Endothelial cell of umbilical vein (primary cell): ENCODE results near the gene PARD3B. TPM values are rescaled to one million over a fixed set of nuclear protein-coding genes. Genes with fewer than 3 reads are reported as not detected.

Experiments used
- BruUV-seq: library from RNA; stranded (reverse); fragments of 400-500 nt; replicated peaks from 2 replicates; lab custom pipeline; 2021; lab: Mats Ljungman, UMichigan
- CTCF ChIA-PET: fragments of 300-600, 350-600 bp; sonication (Branson Sonifier 250); formaldehyde crosslinking; loops from one replicate; lab custom pipeline; 2021; ENCODE audit warnings: antibody characterized with exemption, inconsistent platforms; lab: Charles Lee
- POLR2A ChIA-PET: fragments of 300-600, 350-600 bp; sonication (Branson Sonifier 250); formaldehyde crosslinking; loops from one replicate; lab custom pipeline; 2021; ENCODE audit warnings: antibody characterized with exemption, inconsistent platforms; lab: Charles Lee
- DNase-seq: peaks from one replicate; pipeline ENCODE4 v3.0.0-alpha.2; 2011; ENCODE audit warnings: low read depth, low spot score
- FAIRE-seq: peaks from 2 replicates; lab custom pipeline; 2011; peaks lifted over from hg19 to GRCh38; lab: Jason Lieb, UNC
- H2AFZ ChIP-seq: 2 replicates; pipeline ENCODE4 v1.6.0; 2012; ENCODE audit warnings: low read depth, low read length, control low read depth, inconsistent platforms
- H3K27ac ChIP-seq: 2 replicates; pipeline ENCODE4 v1.5.1; 2011; ENCODE audit warnings: low read depth, mild to moderate bottlenecking, control low read depth, low read length, moderate library complexity; ENCODE audit not compliant: insufficient read depth
- H3K27me3 ChIP-seq, 2 experiments: 2 replicates each; pipeline versions ENCODE4 v1.6.0 to v1.6.1; 2011; ENCODE audit warnings: low read length in 2 of 2, mixed read lengths in 1 of 2; ENCODE audit not compliant: control insufficient read depth in 2 of 2, insufficient read depth in 2 of 2
- H3K36me3 ChIP-seq, 2 experiments: 2 replicates in 1 of 2; 3 replicates in 1 of 2; pipeline ENCODE4 v1.5.1; 2011; ENCODE audit warnings: low read length in 2 of 2, mild to moderate bottlenecking in 1 of 2, moderate library complexity in 1 of 2; ENCODE audit not compliant: control insufficient read depth in 2 of 2, insufficient read depth in 2 of 2; ENCODE audit errors: extremely low read depth in 1 of 2
- H3K4me1 ChIP-seq: 3 replicates; pipeline ENCODE4 v1.5.1; 2011; ENCODE audit warnings: mild to moderate bottlenecking, low read length; ENCODE audit not compliant: control insufficient read depth, insufficient read depth; ENCODE audit errors: extremely low read depth
- H3K4me2 ChIP-seq: 2 replicates; pipeline ENCODE4 v1.6.1; 2011; ENCODE audit warnings: low read length, control low read depth, mixed read lengths; ENCODE audit not compliant: insufficient read depth
- H3K4me3 ChIP-seq, 3 experiments: fragments of 200-600 bp in 1 of 3; sonication (generic), shearing (Covaris generic) in 1 of 3; replicated peaks in 1 of 3; 2 replicates each; pipeline ENCODE4 v1.5.1; 2011 to 2016; ENCODE audit warnings: control low read depth in 3 of 3, low read length in 3 of 3, mild to moderate bottlenecking in 2 of 3, inconsistent platforms in 1 of 3, low read depth in 1 of 3, moderate library complexity in 1 of 3; ENCODE audit not compliant: insufficient read depth in 1 of 3
- H3K79me2 ChIP-seq: 2 replicates; pipeline ENCODE4 v1.6.0; 2012; ENCODE audit warnings: low read length, inconsistent platforms; ENCODE audit not compliant: control insufficient read depth, insufficient read depth
- H3K9ac ChIP-seq: replicated peaks from 2 replicates; pipeline ENCODE3; 2011; ENCODE audit warnings: low read length, control low read depth; ENCODE audit not compliant: insufficient read depth; ENCODE audit errors: extremely low read depth
- H3K9me1 ChIP-seq: replicated peaks from 3 replicates; pipeline ENCODE4 v1.6.0; 2011; ENCODE audit warnings: mild to moderate bottlenecking, low read length; ENCODE audit not compliant: control insufficient read depth, insufficient read depth; ENCODE audit errors: extremely low read depth
- H3K9me3 ChIP-seq: replicated peaks from 2 replicates; pipeline ENCODE4 v1.5.1; 2012; ENCODE audit warnings: low read length, inconsistent platforms; ENCODE audit not compliant: control insufficient read depth, insufficient read depth
- H4K20me1 ChIP-seq: replicated peaks from 2 replicates; pipeline ENCODE3; 2011; ENCODE audit warnings: mild to moderate bottlenecking, low read length; ENCODE audit not compliant: control insufficient read depth, insufficient read depth; ENCODE audit errors: extremely low read depth
- CTCF ChIP-seq, 2 donors: IDR thresholded peaks; 1 replicate in 1 of 2; 2 replicates in 1 of 2; pipeline ENCODE4 v1.5.1; 2011; ENCODE audit warnings: low read length in 2 of 2, mild to moderate bottlenecking in 2 of 2, moderate library complexity in 2 of 2, control low read depth in 1 of 2, inconsistent platforms in 1 of 2, low read depth in 1 of 2; ENCODE audit not compliant: insufficient read depth in 1 of 2; ENCODE audit errors: extremely low read depth in 1 of 2
- EZH2 ChIP-seq: IDR thresholded peaks from 2 replicates; pipeline ENCODE4 v1.6.1; 2012; ENCODE audit warnings: borderline replicate concordance, low read depth, mild to moderate bottlenecking, moderate library complexity, low read length, inconsistent platforms; ENCODE audit not compliant: severe bottlenecking
- FOS ChIP-seq: IDR thresholded peaks from 2 replicates; pipeline ENCODE4 v1.6.1; 2011; ENCODE audit warnings: mild to moderate bottlenecking, low read length, moderate library complexity, borderline replicate concordance; ENCODE audit not compliant: insufficient read depth
- GATA2 ChIP-seq: IDR thresholded peaks from 2 replicates; pipeline ENCODE4 v1.7.0; 2011; ENCODE audit warnings: low read depth, mild to moderate bottlenecking, moderate library complexity, mixed read lengths, low read length; ENCODE audit not compliant: insufficient read length, insufficient read depth
- JUN ChIP-seq: IDR thresholded peaks from 2 replicates; pipeline ENCODE4 v1.6.1; 2011; ENCODE audit warnings: borderline replicate concordance, low read depth; ENCODE audit not compliant: insufficient read length, insufficient read depth
- MAX ChIP-seq: IDR thresholded peaks from 2 replicates; pipeline ENCODE4 v1.6.1; 2011; ENCODE audit not compliant: insufficient read depth, insufficient read length
- MYC ChIP-seq: IDR thresholded peaks from one replicate; pipeline ENCODE4 v1.6.1; 2011; ENCODE audit warnings: mild to moderate bottlenecking, low read depth, low read length
- POLR2A ChIP-seq: IDR thresholded peaks from 2 replicates; pipeline ENCODE4 v1.6.1; 2012; ENCODE audit warnings: low read depth, mild to moderate bottlenecking, control low read depth, low read length
- POLR2AphosphoS5 ChIP-seq: IDR thresholded peaks from 2 replicates; pipeline ENCODE4 v1.6.1; 2012; ENCODE audit warnings: low read depth, mild to moderate bottlenecking, control low read depth, low read length, moderate library complexity; ENCODE audit not compliant: insufficient read depth
- dilution Hi-C: fragments of 300-500 bp; cut with MboI; formaldehyde crosslinking; loops from one replicate; pipeline ENCODE4 v1.15.0; 2019; ENCODE audit warnings: low sequenced_read_pairs; ENCODE audit not compliant: extremely low pct_ligation_motif_present
- intact Hi-C: fragments of 100-400 bp; cut with micrococcal nuclease; formaldehyde crosslinking; loops from one replicate; pipeline ENCODE4 v1.10.0; 2022
- polyA plus RNA-seq, 4 experiments: library from polyadenylated mRNA; depleted of rRNA in 3 of 4; stranded (reverse) in 3 of 4; unstranded in 1 of 4; fragments of >200 nt; gene quantifications; 2 replicates each; pipeline versions ENCODE4 v1.2.1 to v1.2.3, GENCODE V29; 2011 to 2012; ENCODE audit warnings: missing spikeins in 1 of 4
- total RNA-seq: library from RNA; stranded (reverse); gene quantifications from 2 replicates; pipeline ENCODE4 v1.2.3, GENCODE V29; 2021

The PARD3B gene
- total and polyA plus RNA-seq, 2 donors (not counting 3 experiments of a cell fraction or from before 2014, with no cell fraction given), result 2.2 to 30.9 TPM

- Histone ChIP-seq H3K4me2 (no peak overlapping the region), H3K9me1 (no peaks in the 10 kb centered on the region), H3K4me3 (no peak overlapping the region), H3K9me3 (no peaks in the 10 kb centered on the region), H3K27ac (no peak overlapping the region), H2AFZ (no peak overlapping the region), H4K20me1 (no peaks in the 10 kb centered on the region), H3K36me3 (no peaks in the 10 kb centered on the region), H3K4me1 (no peaks in the 10 kb centered on the region), H3K79me2 (no peaks in the 10 kb centered on the region), H3K9ac (no peak overlapping the region), H3K27me3 (no peaks in the 10 kb centered on the region)
- ChIA-PET CTCF (interaction anchor here (1.0 to 2.3 kb wide), 5 partner anchors 9 to 794 kb away, joined by 3 to 12 read pairs (median 4); no protein-coding TSS in a partner anchor), POLR2A (no interaction called here)
- TF ChIP-seq POLR2AphosphoS5 (no peak), GATA2 (no peak), CTCF (IDR thresholded peaks at IDR 0.05; ENCODE audit: extremely low read depth in 1 of 2, insufficient read depth in 1 of 2, low read depth in 1 of 2, low read length in 2 of 2) (no peak), EZH2 (no peak), MAX (no peak), POLR2A (no peak), MYC (no peak), FOS (no peak), JUN (no peak)
- BruUV-seq, result no TSS peak
- DNase-seq, result no peak
- no peak for FAIRE-seq
- intact Hi-C loops, result no loop called here
- dilution Hi-C loops, result no loop called here
These were observed 336.4 kb downstream of the PARD3B start for GRCh38 chr2:204881655-204882054.
